Measurements from ENCODE around the gene IGF2BP2. TPM values are rescaled to one million over a fixed set of nuclear protein-coding genes. Genes with fewer than 3 reads are reported as not detected.

IGF2BP2 gene
- total and polyA plus RNA-seq, 9 of the 15 experiments (the other 6 are each of a cell fraction or from before 2014, with no cell fraction given) = 3.2 to 59.6 (median 30.5) TPM

- no peaks in the 10 kb centered on the region; a peak in 1 of 5 replicates for H3K27me3 ChIP-seq (ENCODE audit: control insufficient read depth in 2 of 2, insufficient read depth in 2 of 2, low read length in 2 of 2)
- H3K9me3 ChIP-seq (replicated peaks; ENCODE audit: control insufficient read depth, insufficient read depth, low read depth, low read length) = no peaks in the 10 kb centered on the region; the same call in 1 of the 2 replicates
- peaks cover 20% of the 10 kb centered on the region for H3K36me3 ChIP-seq (ENCODE audit: control insufficient read depth, insufficient read depth, low read length)
- in situ Hi-C loops (cut with MboI) (no loop called here), intact Hi-C loops (cut with micrococcal nuclease) (no loop called here)
- POLR2A ChIA-PET = no interaction called here
- H2AFZ ChIP-seq (ENCODE audit: low read depth, low read length) = no peak overlapping the region
- no peak for FAIRE-seq
- ATAC-seq = peak; percentile 28; the same call in 2 of the 3 replicates
- no peak overlapping the region for H3K4me3 ChIP-seq
- H4K20me1 ChIP-seq (replicated peaks; ENCODE audit: control insufficient read depth, insufficient read depth, low read length) = peaks cover 16% of the 10 kb centered on the region; the same call in 1 of the 2 replicates
- BruUV-seq (replicated peaks) = no TSS peak
- no peaks in the 10 kb centered on the region for H3K9me1 ChIP-seq (ENCODE audit: control insufficient read depth, insufficient read depth, low read length)
- 2% methylated on average over 4 of the region's 4 CpGs for WGBS (ENCODE audit: insufficient coverage, low coverage, missing lambda C conversion rate)
- peaks cover 84% of the 10 kb centered on the region for H3K79me2 ChIP-seq (ENCODE audit: control insufficient read depth, insufficient read depth, low read length)
- H3K27ac ChIP-seq (ENCODE audit: extremely low read depth, low read depth, low read length) = peak overlapping the region; percentile 27; the same call in 1 of the 3 replicates
- CTCF ChIA-PET (ENCODE audit: low intra/inter-chr PET ratio) = no interaction called here
- peaks cover 15 to 45% of the 10 kb centered on the region in 2 experiments for H3K4me1 ChIP-seq (replicated peaks in 1 of 2; ENCODE audit: control insufficient read depth in 2 of 2, insufficient read depth in 2 of 2, low read length in 2 of 2)
- H3K4me2 ChIP-seq (ENCODE audit: insufficient read depth, low read length) = no peak overlapping the region
- DNase-seq (ENCODE audit: extremely low read depth in 1 of 4, low spot score in 3 of 4) = peak in 1 of 4 experiments; percentile 63
- H3K9ac ChIP-seq (ENCODE audit: insufficient read depth in 1 of 2, low read depth in 2 of 2, low read length in 2 of 2) = no peak overlapping the region
- TF ChIP-seq RCOR1 (IDR thresholded peaks at IDR 0.05; ENCODE audit: borderline replicate concordance in 1 of 2, low read depth in 2 of 2, low read length in 2 of 2) (0 out of 4 replicates have a peak, but pooled peaks of 1 of the 2 experiments have one; percentile 28), BHLHE40 (IDR thresholded peaks at IDR 0.05; ENCODE audit: low read length) (0 out of 2 replicates have a peak, but pooled peaks have one; percentile 8), CBFA2T2 (conservative IDR thresholded peaks at IDR 0.05) (0 out of 2 replicates have a peak, but pooled peaks have one; percentile 17), ARID1B (IDR thresholded peaks at IDR 0.05) (peak; percentile 26; the same call in 1 of the 2 replicates), SMARCA4 (IDR thresholded peaks at IDR 0.05) (0 out of 2 replicates have a peak, but pooled peaks have one; percentile 16), CBFA2T3 (IDR thresholded peaks at IDR 0.05) (peak; percentile 47), NR1H2 (CRISPR knock-in tag; IDR thresholded peaks at IDR 0.05) (no peak), MAX (CRISPR knock-in tag; IDR thresholded peaks at IDR 0.05) (0 out of 2 replicates have a peak, but pooled peaks have one; percentile 23), SMARCE1 (IDR thresholded peaks at IDR 0.05) (peak; percentile 25; the same call in 1 of the 2 replicates), L3MBTL2 (IDR thresholded peaks at IDR 0.05) (peak; percentile 64), TBP (optimal IDR thresholded peaks at IDR 0.05; ENCODE audit: low read depth, low read length) (no peak), MYC (IDR thresholded peaks at IDR 0.05; ENCODE audit: low read depth, low read length) (peak; percentile 58), MYC (CRISPR knock-in tag; IDR thresholded peaks at IDR 0.05; ENCODE audit: borderline replicate concordance, low read depth) (no peak), DPF2 (IDR thresholded peaks at IDR 0.05) (peak; percentile 41; the same call in 1 of the 2 replicates), SMARCA5 (IDR thresholded peaks at IDR 0.05) (no peak), EP300 (IDR thresholded peaks at IDR 0.05; ENCODE audit: low read length) (peak; percentile 23; the same call in 1 of the 2 replicates), ZBTB33 (CRISPR knock-in tag; IDR thresholded peaks at IDR 0.05) (no peak)
Measured at GRCh38 chr3:185756477-185756876, 68.4 kb downstream of the IGF2BP2 start.
